Activated CD8-positive, alpha-beta memory T cell treated with anti-CD3 and anti-CD28 coated beads, Interleukin-2, amount 10 ng/mL, durations not matched to agents 7 days and 5 days (primary cell): Measurements from ENCODE around the gene TAOK2. TPM values are rescaled to one million over a fixed set of nuclear protein-coding genes. Genes with fewer than 3 reads are reported as not detected.
"Not testable (repeated sequence)": the region's sequence is repeated elsewhere in the genome, so short reads cannot be mapped to it uniquely, and the experiment has no call there.

Experiments used
- ATAC-seq: fragments of 150-1000 bp; cut with Tn5 transposase; one replicate; pipeline ENCODE4 v1.10.0; 2021; ENCODE audit warnings: moderate library complexity
- CTCF ChIA-PET: fragments of 350-600 bp; sonication (Branson Sonifier 250); formaldehyde crosslinking; loops from one replicate; lab custom pipeline; 2021; ENCODE audit warnings: antibody characterized with exemption; lab: Charles Lee
- DNase-seq: peaks from one replicate; pipeline ENCODE4 v3.0.0-alpha.2; 2020
- H3K27ac Mint-ChIP-seq: one replicate; pipeline ENCODE4 v1.8.0; 2021; ENCODE audit warnings: mild to moderate bottlenecking, mixed read lengths
- H3K27me3 Mint-ChIP-seq: one replicate; pipeline ENCODE4 v1.8.0; 2021; ENCODE audit warnings: mixed read lengths
- H3K36me3 Mint-ChIP-seq: one replicate; pipeline ENCODE4 v1.8.0; 2021; ENCODE audit warnings: mild to moderate bottlenecking, mixed read lengths
- H3K4me1 Mint-ChIP-seq: one replicate; pipeline ENCODE4 v1.8.0; 2021; ENCODE audit warnings: mixed read lengths
- H3K4me3 Mint-ChIP-seq: one replicate; pipeline ENCODE4 v1.8.0; 2021; ENCODE audit warnings: mild to moderate bottlenecking, moderate library complexity, mixed read lengths
- H3K9me3 Mint-ChIP-seq: one replicate; pipeline ENCODE4 v1.8.0; 2022; ENCODE audit warnings: low read depth, mixed read lengths
- total RNA-seq, 2 experiments: library from RNA; stranded (reverse); gene quantifications; one replicate each; pipeline ENCODE4 v1.2.3, GENCODE V29; 2021

TAOK2 gene
- total RNA-seq, 2 experiments from 2014 or later, result 51.1 to 55.3 TPM

- no peak overlapping the region for H3K27ac Mint-ChIP-seq
- H3K4me1 Mint-ChIP-seq, result no peaks in the 10 kb centered on the region
- no peaks in the 10 kb centered on the region for H3K36me3 Mint-ChIP-seq
- DNase-seq, result no peak
- H3K9me3 Mint-ChIP-seq, result peaks cover 2% of the 10 kb centered on the region
- ATAC-seq, result peak; percentile 16
- no peak overlapping the region for H3K4me3 Mint-ChIP-seq
- peaks cover 8% of the 10 kb centered on the region for H3K27me3 Mint-ChIP-seq
- CTCF ChIA-PET, result interaction anchor here (2.3 kb wide), 1 partner anchor 81 kb away, joined by 5 read pairs; no protein-coding TSS in a partner anchor
Measured at GRCh38 chr16:29951625-29952365, 21.9 kb upstream of the TAOK2 start.

GRCh38 chr16:29958756-29959155 lies 14.9 kb upstream of the TAOK2 start:
- ATAC-seq, result no peak
- Mint-ChIP-seq H3K4me1 (peaks cover 20% of the 10 kb centered on the region), H3K9me3 (no peaks in the 10 kb centered on the region), H3K27me3 (peaks cover 5% of the 10 kb centered on the region), H3K4me3 (no peak overlapping the region), H3K36me3 (peaks cover 3% of the 10 kb centered on the region), H3K27ac (no peak overlapping the region)
- CTCF ChIA-PET, result interaction anchor here (1.3 kb wide), 1 partner anchor 50 kb away, joined by 3 read pairs; no protein-coding TSS in a partner anchor
- no peak for DNase-seq

- H3K4me1 Mint-ChIP-seq, result peaks cover 20% of the 10 kb centered on the region
- ATAC-seq (no peak), DNase-seq (no peak)
- CTCF ChIA-PET, result interaction anchor here (1.3 kb wide), 1 partner anchor 50 kb away, joined by 3 read pairs; no protein-coding TSS in a partner anchor
- H3K27me3 Mint-ChIP-seq, result peaks cover 3% of the 10 kb centered on the region
- H3K4me3 Mint-ChIP-seq, result no peak overlapping the region
- peaks cover 3% of the 10 kb centered on the region for H3K36me3 Mint-ChIP-seq
- H3K27ac Mint-ChIP-seq, result no peak overlapping the region
- H3K9me3 Mint-ChIP-seq, result no peaks in the 10 kb centered on the region
Measured at GRCh38 chr16:29959293-29959692, 14.4 kb upstream of the TAOK2 start.

- not testable (repeated sequence) for H3K27me3 Mint-ChIP-seq, H3K9me3 Mint-ChIP-seq, H3K4me3 Mint-ChIP-seq, H3K36me3 Mint-ChIP-seq, H3K27ac Mint-ChIP-seq, ATAC-seq, DNase-seq
- CTCF ChIA-PET, result interaction anchor here (1.3 to 3.2 kb wide), 3 partner anchors 33 to 51 kb away, joined by 3 to 17 read pairs (median 7); partner anchors contain the start of genes HIRIP3, INO80E and KCTD13
- peaks cover 22% of the 10 kb centered on the region for H3K4me1 Mint-ChIP-seq
Measured at GRCh38 chr16:29959821-29960220, 13.8 kb upstream of the TAOK2 start.

- Mint-ChIP-seq H3K27me3 (no peaks in the 10 kb centered on the region), H3K4me3 (peak overlapping the region; percentile 88), H3K36me3 (peaks cover 11% of the 10 kb centered on the region), H3K4me1 (peaks cover 26% of the 10 kb centered on the region), H3K27ac (peak overlapping the region; percentile 85), H3K9me3 (no peaks in the 10 kb centered on the region)
- DNase-seq, result no peak
- CTCF ChIA-PET, result interaction anchor here (0.9 to 3.2 kb wide), 12 partner anchors 9 to 270 kb away, joined by 3 to 31 read pairs (median 4); partner anchors contain the start of genes HIRIP3, INO80E, KCTD13 and PAGR1
- no peak for ATAC-seq
Measured at GRCh38 chr16:29961127-29961478, 12.6 kb upstream of the TAOK2 start.

- DNase-seq (peak; percentile 94), ATAC-seq (peak; percentile 95)
- Mint-ChIP-seq H3K9me3 (no peaks in the 10 kb centered on the region), H3K27ac (peak within 1 kb of the TSS; percentile 86), H3K36me3 (peaks cover 12% of the 10 kb centered on the region), H3K4me1 (peaks cover 26% of the 10 kb centered on the region), H3K27me3 (no peaks in the 10 kb centered on the region), H3K4me3 (peak within 1 kb of the TSS; percentile 88)
- CTCF ChIA-PET, result interaction anchor here (0.8 to 3.2 kb wide), 14 partner anchors 8 to 270 kb away, joined by 3 to 31 read pairs (median 4); partner anchors contain the start of genes HIRIP3, INO80E, KCTD13 and PAGR1
Measured at GRCh38 chr16:29961479-29962343, 12.0 kb upstream of the TAOK2 start, which contains the start of gene TMEM219. Gene TMEM219 (plus strand): TSS chr16:29962079. CDS start chr16:29963144, 1,065 bp downstream.

- H3K27me3 Mint-ChIP-seq, result no peaks in the 10 kb centered on the region
- peaks cover 12% of the 10 kb centered on the region for H3K36me3 Mint-ChIP-seq
- no peak for DNase-seq
- ATAC-seq, result no peak
- H3K27ac Mint-ChIP-seq, result peak overlapping the region; percentile 86
- peaks cover 26% of the 10 kb centered on the region for H3K4me1 Mint-ChIP-seq
- H3K9me3 Mint-ChIP-seq, result no peaks in the 10 kb centered on the region
- CTCF ChIA-PET, result interaction anchor here (0.8 to 3.2 kb wide), 11 partner anchors 8 to 147 kb away, joined by 3 to 31 read pairs (median 5); partner anchors contain the start of genes HIRIP3, INO80E, KCTD13 and PAGR1
- peak overlapping the region; percentile 88 for H3K4me3 Mint-ChIP-seq
Measured at GRCh38 chr16:29962344-29962994, 11.2 kb upstream of the TAOK2 start.

GRCh38 chr16:29963021-29963743 lies 10.5 kb upstream of the TAOK2 start:
- ATAC-seq (no peak), DNase-seq (no peak)
- Mint-ChIP-seq H3K4me1 (peaks cover 26% of the 10 kb centered on the region), H3K27ac (peak overlapping the region; percentile 86), H3K9me3 (no peaks in the 10 kb centered on the region), H3K4me3 (peak overlapping the region; percentile 88), H3K36me3 (peaks cover 12% of the 10 kb centered on the region), H3K27me3 (no peaks in the 10 kb centered on the region)
- CTCF ChIA-PET, result interaction anchor here (2.3 to 3.2 kb wide), 3 partner anchors 11 to 136 kb away, joined by 7 to 31 read pairs (median 17); partner anchors contain the start of genes KCTD13 and TAOK2

GRCh38 chr16:29968205-29968604 lies 5.5 kb upstream of the TAOK2 start:
- ATAC-seq, result no peak
- Mint-ChIP-seq H3K36me3 (peaks cover 36% of the 10 kb centered on the region), H3K9me3 (no peaks in the 10 kb centered on the region), H3K4me1 (peaks cover 13% of the 10 kb centered on the region), H3K4me3 (no peak overlapping the region), H3K27ac (no peak overlapping the region), H3K27me3 (no peaks in the 10 kb centered on the region)
- CTCF ChIA-PET, result no interaction called here
- DNase-seq, result no peak

GRCh38 chr16:29971304-29971703 lies 2.4 kb upstream of the TAOK2 start:
- Mint-ChIP-seq H3K4me1 (peaks cover 24% of the 10 kb centered on the region), H3K9me3 (no peaks in the 10 kb centered on the region), H3K36me3 (peaks cover 28% of the 10 kb centered on the region), H3K27ac (no peak overlapping the region), H3K27me3 (no peaks in the 10 kb centered on the region), H3K4me3 (no peak overlapping the region)
- ATAC-seq, result no peak
- CTCF ChIA-PET, result interaction anchor here (1.2 to 5.7 kb wide), 2 partner anchors 9 to 280 kb away, joined by 5 to 31 read pairs; partner anchors contain the start of gene TMEM219
- DNase-seq, result no peak

GRCh38 chr16:29972500-29972899 lies 1.2 kb upstream of the TAOK2 start:
- no peaks in the 10 kb centered on the region for H3K27me3 Mint-ChIP-seq
- no peak overlapping the region for H3K4me3 Mint-ChIP-seq
- H3K27ac Mint-ChIP-seq, result peak overlapping the region; percentile 95
- CTCF ChIA-PET, result interaction anchor here (0.8 to 5.7 kb wide), 9 partner anchors 10 to 281 kb away, joined by 3 to 31 read pairs (median 5); partner anchors contain the start of genes HIRIP3, INO80E, KCTD13 and SEZ6L2
- no peaks in the 10 kb centered on the region for H3K9me3 Mint-ChIP-seq
- DNase-seq (no peak), ATAC-seq (no peak)
- peaks cover 30% of the 10 kb centered on the region for H3K4me1 Mint-ChIP-seq
- H3K36me3 Mint-ChIP-seq, result peaks cover 28% of the 10 kb centered on the region

- H3K4me1 Mint-ChIP-seq, result peaks cover 30% of the 10 kb centered on the region
- peaks cover 31% of the 10 kb centered on the region for H3K36me3 Mint-ChIP-seq
- DNase-seq (no peak), ATAC-seq (no peak)
- CTCF ChIA-PET, result interaction anchor here (0.7 to 5.7 kb wide), 14 partner anchors 11 to 273 kb away, joined by 3 to 31 read pairs (median 5); partner anchors contain the start of genes HIRIP3, INO80E, KCTD13 and SEZ6L2
- peak overlapping the region; percentile 81 for H3K4me3 Mint-ChIP-seq
- no peaks in the 10 kb centered on the region for H3K9me3 Mint-ChIP-seq
- H3K27me3 Mint-ChIP-seq, result no peaks in the 10 kb centered on the region
- H3K27ac Mint-ChIP-seq, result peak overlapping the region; percentile 95
Measured at GRCh38 chr16:29972992-29973383, 680 bp upstream of the TAOK2 start.
